Endothelial cell of umbilical vein (primary cell): ENCODE measurements around the gene SLC6A16. TPM values are rescaled to one million over a fixed set of nuclear protein-coding genes. Genes with fewer than 3 reads are reported as not detected.

Source experiments
- BruUV-seq: library from RNA; stranded (reverse); fragments of 400-500 nt; replicated peaks from 2 replicates; lab custom pipeline; 2021; lab: Mats Ljungman, UMichigan
- CTCF ChIA-PET: fragments of 300-600, 350-600 bp; sonication (Branson Sonifier 250); formaldehyde crosslinking; loops from one replicate; lab custom pipeline; 2021; ENCODE audit warnings: antibody characterized with exemption, inconsistent platforms; lab: Charles Lee
- POLR2A ChIA-PET: fragments of 300-600, 350-600 bp; sonication (Branson Sonifier 250); formaldehyde crosslinking; loops from one replicate; lab custom pipeline; 2021; ENCODE audit warnings: antibody characterized with exemption, inconsistent platforms; lab: Charles Lee
- DNase-seq: peaks from one replicate; pipeline ENCODE4 v3.0.0-alpha.2; 2011; ENCODE audit warnings: low read depth, low spot score
- FAIRE-seq: peaks from 2 replicates; lab custom pipeline; 2011; peaks lifted over from hg19 to GRCh38; lab: Jason Lieb, UNC
- H2AFZ ChIP-seq: 2 replicates; pipeline ENCODE4 v1.6.0; 2012; ENCODE audit warnings: low read depth, low read length, control low read depth, inconsistent platforms
- H3K27ac ChIP-seq: 2 replicates; pipeline ENCODE4 v1.5.1; 2011; ENCODE audit warnings: low read depth, mild to moderate bottlenecking, control low read depth, low read length, moderate library complexity; ENCODE audit not compliant: insufficient read depth
- H3K27me3 ChIP-seq, 2 experiments: 2 replicates each; pipeline versions ENCODE4 v1.6.0 to v1.6.1; 2011; ENCODE audit warnings: low read length in 2 of 2, mixed read lengths in 1 of 2; ENCODE audit not compliant: control insufficient read depth in 2 of 2, insufficient read depth in 2 of 2
- H3K36me3 ChIP-seq, 2 experiments: 2 replicates in 1 of 2; 3 replicates in 1 of 2; pipeline ENCODE4 v1.5.1; 2011; ENCODE audit warnings: low read length in 2 of 2, mild to moderate bottlenecking in 1 of 2, moderate library complexity in 1 of 2; ENCODE audit not compliant: control insufficient read depth in 2 of 2, insufficient read depth in 2 of 2; ENCODE audit errors: extremely low read depth in 1 of 2
- H3K4me1 ChIP-seq: 3 replicates; pipeline ENCODE4 v1.5.1; 2011; ENCODE audit warnings: mild to moderate bottlenecking, low read length; ENCODE audit not compliant: control insufficient read depth, insufficient read depth; ENCODE audit errors: extremely low read depth
- H3K4me2 ChIP-seq: 2 replicates; pipeline ENCODE4 v1.6.1; 2011; ENCODE audit warnings: low read length, control low read depth, mixed read lengths; ENCODE audit not compliant: insufficient read depth
- H3K4me3 ChIP-seq, 3 experiments: fragments of 200-600 bp in 1 of 3; sonication (generic), shearing (Covaris generic) in 1 of 3; replicated peaks in 1 of 3; 2 replicates each; pipeline ENCODE4 v1.5.1; 2011 to 2016; ENCODE audit warnings: control low read depth in 3 of 3, low read length in 3 of 3, mild to moderate bottlenecking in 2 of 3, inconsistent platforms in 1 of 3, low read depth in 1 of 3, moderate library complexity in 1 of 3; ENCODE audit not compliant: insufficient read depth in 1 of 3
- H3K79me2 ChIP-seq: 2 replicates; pipeline ENCODE4 v1.6.0; 2012; ENCODE audit warnings: low read length, inconsistent platforms; ENCODE audit not compliant: control insufficient read depth, insufficient read depth
- H3K9ac ChIP-seq: replicated peaks from 2 replicates; pipeline ENCODE3; 2011; ENCODE audit warnings: low read length, control low read depth; ENCODE audit not compliant: insufficient read depth; ENCODE audit errors: extremely low read depth
- H3K9me1 ChIP-seq: replicated peaks from 3 replicates; pipeline ENCODE4 v1.6.0; 2011; ENCODE audit warnings: mild to moderate bottlenecking, low read length; ENCODE audit not compliant: control insufficient read depth, insufficient read depth; ENCODE audit errors: extremely low read depth
- H3K9me3 ChIP-seq: replicated peaks from 2 replicates; pipeline ENCODE4 v1.5.1; 2012; ENCODE audit warnings: low read length, inconsistent platforms; ENCODE audit not compliant: control insufficient read depth, insufficient read depth
- H4K20me1 ChIP-seq: replicated peaks from 2 replicates; pipeline ENCODE3; 2011; ENCODE audit warnings: mild to moderate bottlenecking, low read length; ENCODE audit not compliant: control insufficient read depth, insufficient read depth; ENCODE audit errors: extremely low read depth
- EZH2 ChIP-seq: IDR thresholded peaks from 2 replicates; pipeline ENCODE4 v1.6.1; 2012; ENCODE audit warnings: borderline replicate concordance, low read depth, mild to moderate bottlenecking, moderate library complexity, low read length, inconsistent platforms; ENCODE audit not compliant: severe bottlenecking
- FOS ChIP-seq: IDR thresholded peaks from 2 replicates; pipeline ENCODE4 v1.6.1; 2011; ENCODE audit warnings: mild to moderate bottlenecking, low read length, moderate library complexity, borderline replicate concordance; ENCODE audit not compliant: insufficient read depth
- MYC ChIP-seq: IDR thresholded peaks from one replicate; pipeline ENCODE4 v1.6.1; 2011; ENCODE audit warnings: mild to moderate bottlenecking, low read depth, low read length
- POLR2AphosphoS5 ChIP-seq: IDR thresholded peaks from 2 replicates; pipeline ENCODE4 v1.6.1; 2012; ENCODE audit warnings: low read depth, mild to moderate bottlenecking, control low read depth, low read length, moderate library complexity; ENCODE audit not compliant: insufficient read depth
- dilution Hi-C: fragments of 300-500 bp; cut with MboI; formaldehyde crosslinking; loops from one replicate; pipeline ENCODE4 v1.15.0; 2019; ENCODE audit warnings: low sequenced_read_pairs; ENCODE audit not compliant: extremely low pct_ligation_motif_present
- intact Hi-C: fragments of 100-400 bp; cut with micrococcal nuclease; formaldehyde crosslinking; loops from one replicate; pipeline ENCODE4 v1.10.0; 2022
- polyA plus RNA-seq, 4 experiments: library from polyadenylated mRNA; depleted of rRNA in 3 of 4; stranded (reverse) in 3 of 4; unstranded in 1 of 4; fragments of >200 nt; gene quantifications; 2 replicates each; pipeline versions ENCODE4 v1.2.1 to v1.2.3, GENCODE V29; 2011 to 2012; ENCODE audit warnings: missing spikeins in 1 of 4
- total RNA-seq: library from RNA; stranded (reverse); gene quantifications from 2 replicates; pipeline ENCODE4 v1.2.3, GENCODE V29; 2021
- TF ChIP-seq, protein P1 (sequence below): IDR thresholded peaks from 2 replicates; pipeline ENCODE4 v1.6.1; 2011; ENCODE audit not compliant: insufficient read depth, insufficient read length
- TF ChIP-seq, protein P2 (sequence below), 2 donors: IDR thresholded peaks; 1 replicate in 1 of 2; 2 replicates in 1 of 2; pipeline ENCODE4 v1.5.1; 2011; ENCODE audit warnings: low read length in 2 of 2, mild to moderate bottlenecking in 2 of 2, moderate library complexity in 2 of 2, control low read depth in 1 of 2, inconsistent platforms in 1 of 2, low read depth in 1 of 2; ENCODE audit not compliant: insufficient read depth in 1 of 2; ENCODE audit errors: extremely low read depth in 1 of 2

Gene SLC6A16
- total and polyA plus RNA-seq, 2 donors (not counting 3 experiments of a cell fraction or from before 2014, with no cell fraction given): 1.1 to 1.6 TPM

DNA sequence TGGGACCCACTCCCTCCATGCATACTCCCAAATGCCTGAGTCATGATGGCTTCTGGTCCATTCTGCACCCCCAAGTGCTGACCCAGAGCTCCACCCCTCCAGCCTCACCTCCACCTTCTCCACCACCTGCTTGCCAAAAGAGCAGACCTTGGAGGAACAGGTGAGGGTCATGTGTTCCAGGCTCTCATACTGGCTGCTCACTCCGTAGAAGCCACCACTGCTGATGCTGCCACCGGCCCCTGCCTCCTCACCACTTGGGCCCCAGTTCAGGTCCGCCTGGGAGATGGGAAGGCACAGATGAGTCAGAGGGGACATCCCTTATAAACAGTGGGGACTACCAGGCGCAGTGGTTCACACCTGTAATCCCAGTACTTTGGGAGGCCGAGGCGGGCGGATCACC, 18.1 kb upstream of the SLC6A16 start:
- no peak for DNase-seq
- TF ChIP-seq MYC (no peak), FOS (no peak), EZH2 (no peak), POLR2AphosphoS5 (no peak)
- TF ChIP-seq, protein P1, sequence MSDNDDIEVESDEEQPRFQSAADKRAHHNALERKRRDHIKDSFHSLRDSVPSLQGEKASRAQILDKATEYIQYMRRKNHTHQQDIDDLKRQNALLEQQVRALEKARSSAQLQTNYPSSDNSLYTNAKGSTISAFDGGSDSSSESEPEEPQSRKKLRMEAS: no peak
- TF ChIP-seq, protein P2, sequence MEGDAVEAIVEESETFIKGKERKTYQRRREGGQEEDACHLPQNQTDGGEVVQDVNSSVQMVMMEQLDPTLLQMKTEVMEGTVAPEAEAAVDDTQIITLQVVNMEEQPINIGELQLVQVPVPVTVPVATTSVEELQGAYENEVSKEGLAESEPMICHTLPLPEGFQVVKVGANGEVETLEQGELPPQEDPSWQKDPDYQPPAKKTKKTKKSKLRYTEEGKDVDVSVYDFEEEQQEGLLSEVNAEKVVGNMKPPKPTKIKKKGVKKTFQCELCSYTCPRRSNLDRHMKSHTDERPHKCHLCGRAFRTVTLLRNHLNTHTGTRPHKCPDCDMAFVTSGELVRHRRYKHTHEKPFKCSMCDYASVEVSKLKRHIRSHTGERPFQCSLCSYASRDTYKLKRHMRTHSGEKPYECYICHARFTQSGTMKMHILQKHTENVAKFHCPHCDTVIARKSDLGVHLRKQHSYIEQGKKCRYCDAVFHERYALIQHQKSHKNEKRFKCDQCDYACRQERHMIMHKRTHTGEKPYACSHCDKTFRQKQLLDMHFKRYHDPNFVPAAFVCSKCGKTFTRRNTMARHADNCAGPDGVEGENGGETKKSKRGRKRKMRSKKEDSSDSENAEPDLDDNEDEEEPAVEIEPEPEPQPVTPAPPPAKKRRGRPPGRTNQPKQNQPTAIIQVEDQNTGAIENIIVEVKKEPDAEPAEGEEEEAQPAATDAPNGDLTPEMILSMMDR (IDR thresholded peaks at IDR 0.05; ENCODE audit: extremely low read depth in 1 of 2, insufficient read depth in 1 of 2, low read depth in 1 of 2, low read length in 2 of 2): no peak
- no peak overlapping the region for H2AFZ ChIP-seq
- ChIA-PET CTCF (interaction anchor here (0.7 kb wide), 1 partner anchor 15 kb away, joined by 3 read pairs; no protein-coding TSS in a partner anchor), POLR2A (interaction anchor here (0.6 kb wide), 1 partner anchor 11 kb away, joined by 3 read pairs; no protein-coding TSS in a partner anchor)
- peaks cover 26 to 53% of the 10 kb centered on the region in 2 experiments for H3K36me3 ChIP-seq
- intact Hi-C loops: loop anchor here (1.0 kb wide), 1 partner anchor 24 kb away; no protein-coding TSS in a partner anchor
- no peaks in the 10 kb centered on the region for H3K27me3 ChIP-seq
- H4K20me1 ChIP-seq: no peaks in the 10 kb centered on the region
- no peak overlapping the region for H3K9ac ChIP-seq
- dilution Hi-C loops: no loop called here
- peaks cover 15% of the 10 kb centered on the region for H3K4me1 ChIP-seq
- BruUV-seq: no TSS peak
- H3K9me1 ChIP-seq: no peaks in the 10 kb centered on the region
- H3K4me2 ChIP-seq: no peak overlapping the region
- H3K79me2 ChIP-seq: no peaks in the 10 kb centered on the region
- FAIRE-seq: no peak
- no peak overlapping the region for H3K4me3 ChIP-seq
- H3K27ac ChIP-seq: no peak overlapping the region
- no peaks in the 10 kb centered on the region for H3K9me3 ChIP-seq
